Upper lobe of left lung (tissue), 6 donors: Measurements from ENCODE around the gene OTX2. TPM values are rescaled to one million over a fixed set of nuclear protein-coding genes. Genes with fewer than 3 reads are reported as not detected.

Experiments used
- ATAC-seq, 2 donors: fragments of 200-7000 bp; cut with Tn5 transposase; one replicate each; pipeline ENCODE4 v1.9.1; 2022; ENCODE audit warnings: mild to moderate bottlenecking in 2 of 2, moderate library complexity in 2 of 2; ENCODE audit not compliant: low FRiP score in 2 of 2
- DNase-seq, 2 donors: peaks; one replicate each; pipeline ENCODE4 v3.0.0-alpha.2; 2019 to 2020
- H3K27ac ChIP-seq, 4 donors: fragments of 200-600 bp; sonication (generic); one replicate each; pipeline ENCODE4 v1.5.1; 2016 to 2019
- H3K27me3 ChIP-seq, 4 donors: fragments of 200-600 bp; sonication (generic); one replicate each; pipeline ENCODE4 v1.5.1; 2017 to 2019
- H3K36me3 ChIP-seq, 4 donors: fragments of 200-600 bp; sonication (generic); one replicate each; pipeline ENCODE4 v1.5.1; 2016 to 2019
- H3K4me1 ChIP-seq, 4 donors: fragments of 200-600 bp; sonication (generic); one replicate each; pipeline ENCODE4 v1.5.1; 2018 to 2019
- H3K4me3 ChIP-seq, 4 donors: fragments of 200-600 bp; sonication (generic); one replicate each; pipeline ENCODE4 v1.5.1; 2017 to 2019; ENCODE audit warnings: mild to moderate bottlenecking in 2 of 4, moderate library complexity in 1 of 4
- H3K9me3 ChIP-seq, 4 donors: fragments of 200-600 bp; sonication (generic); one replicate each; pipeline ENCODE4 v1.5.1; 2018 to 2019
- EP300 ChIP-seq, 4 donors: sonication (generic); formaldehyde crosslinking; IDR thresholded peaks; one replicate each; pipeline ENCODE4 v1.5.1; 2017; ENCODE audit warnings: antibody characterized with exemption in 4 of 4, control low read depth in 2 of 4
- POLR2A ChIP-seq, 4 donors: fragments of 450-650 bp; IDR thresholded peaks; one replicate each; pipeline ENCODE4 v1.5.1; 2016 to 2017; ENCODE audit warnings: antibody characterized with exemption in 4 of 4, mild to moderate bottlenecking in 2 of 4
- POLR2AphosphoS5 ChIP-seq, 2 donors: sonication (generic); formaldehyde crosslinking; IDR thresholded peaks; one replicate each; pipeline ENCODE4 v1.5.1; 2017; ENCODE audit warnings: antibody characterized with exemption in 2 of 2
- WGBS, 2 donors: methylation state at CpG; one replicate each; pipeline ENCODE4 v1.1.5; 2017 to 2018; 5-methylcytosine and 5-hydroxymethylcytosine counted together
- total RNA-seq, 6 donors: library from RNA; depleted of rRNA in 4 of 6; stranded (reverse); fragments of >200 nt in 4 of 6; gene quantifications; one replicate each; pipeline versions ENCODE4 v1.1.0 to v1.2.1, GENCODE V29; 2016 to 2021
- TF ChIP-seq, protein P1 (sequence below), 6 experiments: fragments of 450-650 bp in 4 of 6; fragments of 200-600 bp in 2 of 6; sonication (generic) in 2 of 6; IDR thresholded peaks; one replicate each; pipeline ENCODE4 v1.5.1; 2016 to 2019; ENCODE audit warnings: antibody characterized with exemption in 6 of 6
- donor health status: DM: no; HTN: no; CAD: no; lungs with moderate emphysema.
- donor health status: DM: no; HTN: yes; CAD: no; lungs with severe emphysema.

OTX2 gene
- total RNA-seq, 6 donors from 2014 or later = not detected

DNA sequence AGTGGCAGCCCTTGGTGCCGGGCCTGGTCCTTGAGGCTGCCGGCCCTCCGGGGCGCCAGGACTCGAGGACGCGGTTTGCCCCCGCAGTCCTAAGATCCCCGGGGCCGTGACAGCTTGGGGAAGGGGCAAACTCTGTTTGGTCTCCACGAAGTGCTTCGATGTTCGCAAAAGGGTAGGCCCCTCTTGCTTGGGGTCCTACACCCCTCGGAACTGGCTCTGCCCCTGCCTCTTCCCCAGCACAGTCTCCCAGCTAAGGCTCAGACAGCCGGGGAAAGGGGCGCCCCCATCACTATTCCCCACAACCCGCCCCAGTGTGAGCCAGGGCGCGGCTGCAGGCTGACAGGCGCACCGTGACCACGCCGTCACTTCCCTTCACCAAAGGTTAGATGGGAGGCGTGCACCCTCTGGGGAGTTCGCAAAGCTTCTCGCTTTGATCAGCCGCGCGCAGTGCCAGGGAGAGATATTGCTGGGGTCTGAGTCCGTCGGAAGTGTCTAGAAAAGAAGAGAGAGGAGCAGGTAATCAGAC is 7.2 kb upstream of the OTX2 start:
- ATAC-seq (no peak), DNase-seq (no peak)
- no peak overlapping the region for H3K27ac ChIP-seq
- TF ChIP-seq EP300 (IDR thresholded peaks at IDR 0.05) = no peak
- no peak for TF ChIP-seq POLR2A (IDR thresholded peaks at IDR 0.05)
- TF ChIP-seq, protein P1, sequence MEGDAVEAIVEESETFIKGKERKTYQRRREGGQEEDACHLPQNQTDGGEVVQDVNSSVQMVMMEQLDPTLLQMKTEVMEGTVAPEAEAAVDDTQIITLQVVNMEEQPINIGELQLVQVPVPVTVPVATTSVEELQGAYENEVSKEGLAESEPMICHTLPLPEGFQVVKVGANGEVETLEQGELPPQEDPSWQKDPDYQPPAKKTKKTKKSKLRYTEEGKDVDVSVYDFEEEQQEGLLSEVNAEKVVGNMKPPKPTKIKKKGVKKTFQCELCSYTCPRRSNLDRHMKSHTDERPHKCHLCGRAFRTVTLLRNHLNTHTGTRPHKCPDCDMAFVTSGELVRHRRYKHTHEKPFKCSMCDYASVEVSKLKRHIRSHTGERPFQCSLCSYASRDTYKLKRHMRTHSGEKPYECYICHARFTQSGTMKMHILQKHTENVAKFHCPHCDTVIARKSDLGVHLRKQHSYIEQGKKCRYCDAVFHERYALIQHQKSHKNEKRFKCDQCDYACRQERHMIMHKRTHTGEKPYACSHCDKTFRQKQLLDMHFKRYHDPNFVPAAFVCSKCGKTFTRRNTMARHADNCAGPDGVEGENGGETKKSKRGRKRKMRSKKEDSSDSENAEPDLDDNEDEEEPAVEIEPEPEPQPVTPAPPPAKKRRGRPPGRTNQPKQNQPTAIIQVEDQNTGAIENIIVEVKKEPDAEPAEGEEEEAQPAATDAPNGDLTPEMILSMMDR (IDR thresholded peaks at IDR 0.05) = no peak
- TF ChIP-seq POLR2AphosphoS5 (IDR thresholded peaks at IDR 0.05) = no peak
- H3K27me3 ChIP-seq = peaks cover 0 to 27% (median 7%) of the 10 kb centered on the region in 4 donors
- no peaks in the 10 kb centered on the region for H3K36me3 ChIP-seq
- no peak overlapping the region for H3K4me3 ChIP-seq
- 5% methylated on average over 16 to 22 of the region's 31 CpGs for WGBS, 2 donors
- peaks cover 0 to 3% (median 0%) of the 10 kb centered on the region in 4 donors for H3K4me1 ChIP-seq
- H3K9me3 ChIP-seq = no peaks in the 10 kb centered on the region

DNA sequence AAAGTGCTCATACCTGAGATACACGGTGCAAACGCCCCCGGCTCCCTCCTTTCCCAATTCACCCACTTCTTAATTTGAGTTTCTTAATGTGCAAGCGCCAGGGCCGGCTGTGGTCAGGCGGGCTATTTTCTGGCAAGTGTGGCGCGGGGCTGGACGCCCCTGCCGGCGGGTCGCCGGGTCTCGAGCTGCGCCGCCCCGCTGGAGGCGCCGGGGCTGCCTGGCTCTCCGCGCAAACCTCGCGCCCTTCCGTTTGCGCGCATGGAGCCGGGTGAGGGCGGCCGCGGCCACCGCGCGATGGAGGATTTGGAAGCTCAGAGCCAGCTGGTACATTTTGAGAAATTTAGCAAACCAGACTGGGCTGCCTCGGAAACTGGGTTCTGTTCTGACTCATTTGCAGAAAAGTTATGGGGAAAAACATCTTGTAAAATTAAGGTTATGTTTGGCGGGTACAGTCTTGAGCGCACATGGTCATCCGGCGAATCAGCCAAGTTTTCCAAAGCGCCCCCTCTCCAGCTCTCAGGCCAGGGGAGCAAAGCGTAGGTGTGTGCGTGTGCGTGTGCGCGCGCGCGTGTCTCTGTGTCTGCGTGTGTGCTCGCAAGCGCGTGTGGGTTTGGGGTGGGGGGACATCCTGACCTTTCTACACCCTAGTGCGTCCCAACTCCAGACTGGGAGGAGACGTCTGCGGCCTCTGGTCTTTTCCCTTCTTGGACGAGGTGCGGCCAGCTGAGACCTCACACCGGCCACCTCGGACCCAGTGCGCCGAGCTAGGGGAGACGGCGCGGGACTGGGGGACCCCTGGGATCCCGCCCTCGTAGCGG is 6.5 kb upstream of the OTX2 start:
- TF ChIP-seq, protein P1 (IDR thresholded peaks at IDR 0.05) = no peak
- no peak for TF ChIP-seq POLR2AphosphoS5 (IDR thresholded peaks at IDR 0.05)
- no peak for TF ChIP-seq POLR2A (IDR thresholded peaks at IDR 0.05)
- TF ChIP-seq EP300 (IDR thresholded peaks at IDR 0.05) = no peak
- Histone ChIP-seq H3K4me1 (peaks cover 0 to 3% (median 0%) of the 10 kb centered on the region in 4 donors), H3K36me3 (no peaks in the 10 kb centered on the region), H3K9me3 (no peaks in the 10 kb centered on the region), H3K4me3 (no peak overlapping the region), H3K27me3 (peaks cover 0 to 34% (median 10%) of the 10 kb centered on the region in 4 donors), H3K27ac (no peak overlapping the region)
- 1 to 5% methylated on average over 23 to 62 of the region's 66 CpGs for WGBS, 2 donors
- no peak for ATAC-seq
- DNase-seq = peak in 1 of 2 donors; percentile 77

DNA sequence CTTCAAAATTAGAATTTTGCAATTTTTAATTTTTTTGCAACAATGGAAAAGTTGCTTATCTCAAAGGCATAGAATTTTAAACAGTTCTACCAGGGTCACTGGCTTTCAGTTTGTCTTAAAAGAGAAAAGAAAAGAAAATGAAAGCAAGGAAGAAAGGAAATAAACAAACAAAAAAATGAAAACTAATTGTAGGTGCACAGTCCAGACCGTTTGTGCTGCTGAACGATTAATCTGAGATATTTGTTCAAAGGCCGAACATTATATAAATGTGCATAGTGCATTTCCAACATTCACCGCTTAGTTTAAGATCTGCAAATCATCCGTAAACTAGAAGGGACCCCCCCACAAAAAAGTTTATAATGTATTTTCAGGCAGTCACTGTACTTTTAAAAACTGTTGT is 5.5 kb upstream of the OTX2 start:
- no peaks in the 10 kb centered on the region for H3K36me3 ChIP-seq
- no peak for DNase-seq
- H3K4me1 ChIP-seq = peaks cover 0 to 3% (median 0%) of the 10 kb centered on the region in 4 donors
- H3K9me3 ChIP-seq = no peaks in the 10 kb centered on the region
- ATAC-seq = no peak
- H3K27me3 ChIP-seq = peaks cover 0 to 44% (median 16%) of the 10 kb centered on the region in 4 donors
- no peak overlapping the region for H3K4me3 ChIP-seq
- TF ChIP-seq, protein P1 (IDR thresholded peaks at IDR 0.05) = no peak
- TF ChIP-seq EP300 (IDR thresholded peaks at IDR 0.05) (no peak), POLR2AphosphoS5 (IDR thresholded peaks at IDR 0.05) (no peak), POLR2A (IDR thresholded peaks at IDR 0.05) (no peak)
- 11 to 14% methylated on average over 5 of the region's 5 CpGs for WGBS, 2 donors
- H3K27ac ChIP-seq = no peak overlapping the region

DNA sequence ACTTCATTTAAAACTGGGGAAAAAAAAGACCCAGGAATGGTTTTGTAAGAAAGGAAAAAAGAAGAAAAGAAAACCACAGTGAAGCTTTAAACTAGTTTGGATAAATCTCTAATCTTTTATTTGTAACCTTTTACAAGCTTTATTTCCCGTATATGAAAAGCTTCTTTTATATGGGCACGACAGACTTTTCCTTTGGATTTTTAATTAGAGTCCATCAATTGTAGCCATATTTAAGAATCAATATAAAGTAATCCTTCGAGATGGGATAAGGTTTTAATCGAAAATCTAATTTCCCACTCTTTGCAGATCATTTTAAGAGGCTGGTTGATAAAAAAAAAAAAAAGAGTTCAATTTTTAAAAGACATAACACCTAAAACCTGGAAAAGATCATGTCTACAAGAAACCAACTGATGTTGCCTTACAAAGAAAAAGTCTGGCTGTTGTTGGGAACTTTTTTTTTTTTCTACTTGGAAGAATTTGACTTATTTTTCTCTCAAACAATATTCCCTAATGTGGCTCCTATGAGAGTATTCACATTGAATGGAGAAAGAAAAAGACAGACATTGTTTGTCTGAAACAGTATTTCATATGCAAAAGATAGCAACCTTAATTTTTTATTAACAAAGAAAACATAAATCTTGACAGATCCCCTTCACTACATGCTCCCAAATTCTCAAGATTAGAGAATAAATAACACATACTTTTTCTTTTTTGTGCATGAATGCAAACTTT is 4.9 kb upstream of the OTX2 start:
- no peaks in the 10 kb centered on the region for H3K36me3 ChIP-seq
- no peak overlapping the region for H3K4me3 ChIP-seq
- ATAC-seq = no peak
- 9 to 11% methylated on average over 4 of the region's 4 CpGs for WGBS, 2 donors
- no peak for DNase-seq
- no peak overlapping the region for H3K27ac ChIP-seq
- H3K27me3 ChIP-seq = peaks cover 0 to 49% (median 18%) of the 10 kb centered on the region in 4 donors
- peaks cover 0 to 3% (median 0%) of the 10 kb centered on the region in 4 donors for H3K4me1 ChIP-seq
- TF ChIP-seq EP300 (IDR thresholded peaks at IDR 0.05) (no peak), POLR2AphosphoS5 (IDR thresholded peaks at IDR 0.05) (no peak), POLR2A (IDR thresholded peaks at IDR 0.05) (no peak)
- TF ChIP-seq, protein P1 (IDR thresholded peaks at IDR 0.05) = no peak
- no peaks in the 10 kb centered on the region for H3K9me3 ChIP-seq
